Astrocyte of the cerebellum (primary cell): ENCODE measurements around the gene OVCH1.
"Not testable (repeated sequence)": the region's sequence is repeated elsewhere in the genome, so short reads cannot be mapped to it uniquely, and the experiment has no call there.

ENCODE experiments used
- DNase-seq: peaks from one replicate; pipeline ENCODE4 v3.0.0-alpha.2; 2011; ENCODE audit warnings: low read depth
- H3K4me3 ChIP-seq: 2 replicates; pipeline ENCODE4 v1.5.1; 2011; ENCODE audit warnings: mild to moderate bottlenecking, low read depth, low read length, moderate library complexity
- in situ Hi-C: cut with HindIII; loops from 2 replicates; pipeline ENCODE4 v1.10.0; 2017; ENCODE audit warnings: low sequenced_read_pairs
- TF ChIP-seq, protein P1 (sequence below): IDR thresholded peaks from 2 replicates; pipeline ENCODE4 v1.5.1; 2012; ENCODE audit warnings: low read length, low read depth, moderate library complexity, mild to moderate bottlenecking; ENCODE audit errors: missing control alignments

OVCH1 gene

DNA sequence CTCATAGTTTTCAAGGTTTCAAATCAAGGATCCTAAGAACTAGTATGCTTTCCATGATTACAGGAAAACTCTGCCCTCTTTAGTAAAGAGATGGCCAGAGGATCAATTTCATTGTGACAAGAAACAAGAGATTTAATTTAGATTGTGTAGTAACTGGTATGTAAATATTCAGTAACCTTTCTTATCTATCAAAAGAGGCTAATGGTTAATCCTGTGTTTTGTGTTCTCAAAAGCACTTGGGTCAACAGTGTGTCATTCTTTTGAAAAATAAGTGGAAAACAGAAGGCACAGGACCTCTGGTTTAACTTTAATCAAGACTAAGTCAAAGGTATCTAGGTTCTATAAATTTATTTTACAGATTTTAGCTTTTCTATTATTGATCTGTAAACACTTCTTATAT is 59.9 kb downstream of the OVCH1 start:
- in situ Hi-C loops = no loop called here
- TF ChIP-seq, protein P1, sequence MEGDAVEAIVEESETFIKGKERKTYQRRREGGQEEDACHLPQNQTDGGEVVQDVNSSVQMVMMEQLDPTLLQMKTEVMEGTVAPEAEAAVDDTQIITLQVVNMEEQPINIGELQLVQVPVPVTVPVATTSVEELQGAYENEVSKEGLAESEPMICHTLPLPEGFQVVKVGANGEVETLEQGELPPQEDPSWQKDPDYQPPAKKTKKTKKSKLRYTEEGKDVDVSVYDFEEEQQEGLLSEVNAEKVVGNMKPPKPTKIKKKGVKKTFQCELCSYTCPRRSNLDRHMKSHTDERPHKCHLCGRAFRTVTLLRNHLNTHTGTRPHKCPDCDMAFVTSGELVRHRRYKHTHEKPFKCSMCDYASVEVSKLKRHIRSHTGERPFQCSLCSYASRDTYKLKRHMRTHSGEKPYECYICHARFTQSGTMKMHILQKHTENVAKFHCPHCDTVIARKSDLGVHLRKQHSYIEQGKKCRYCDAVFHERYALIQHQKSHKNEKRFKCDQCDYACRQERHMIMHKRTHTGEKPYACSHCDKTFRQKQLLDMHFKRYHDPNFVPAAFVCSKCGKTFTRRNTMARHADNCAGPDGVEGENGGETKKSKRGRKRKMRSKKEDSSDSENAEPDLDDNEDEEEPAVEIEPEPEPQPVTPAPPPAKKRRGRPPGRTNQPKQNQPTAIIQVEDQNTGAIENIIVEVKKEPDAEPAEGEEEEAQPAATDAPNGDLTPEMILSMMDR = no peak

DNA sequence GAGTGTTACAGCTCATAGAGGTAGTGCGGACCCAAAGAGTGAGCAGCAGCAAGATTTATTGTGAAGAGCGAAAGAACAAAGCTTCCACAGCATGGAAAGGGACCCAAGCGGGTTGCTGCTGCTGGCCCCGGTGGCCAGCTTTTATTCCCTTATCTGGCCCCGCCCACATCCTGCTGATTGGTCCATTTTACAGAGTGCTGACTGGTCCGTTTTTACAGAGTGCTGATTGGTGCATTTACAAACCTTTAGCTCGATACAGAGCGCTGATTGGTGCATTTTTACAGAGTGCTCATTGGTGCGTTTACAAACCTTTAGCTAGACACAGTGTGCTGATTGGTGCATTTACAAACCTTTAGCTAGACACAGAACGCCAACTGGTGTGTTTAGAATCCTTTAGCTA is 60.7 kb downstream of the OVCH1 start:
- in situ Hi-C loops = not testable (repeated sequence)

More for the DNA sequence above, 59.9 kb downstream of the OVCH1 start:
- H3K4me3 ChIP-seq = no peak overlapping the region
- no peak for DNase-seq

GRCh38 chr12:29431513-29431912 is 66.0 kb downstream of the OVCH1 start:
- no peak for DNase-seq
- H3K4me3 ChIP-seq = no peak overlapping the region
- TF ChIP-seq, protein P1 = no peak
- in situ Hi-C loops = no loop called here

More for the DNA sequence above, 60.7 kb downstream of the OVCH1 start:
- DNase-seq, H3K4me3 ChIP-seq: not testable (repeated sequence)

DNA sequence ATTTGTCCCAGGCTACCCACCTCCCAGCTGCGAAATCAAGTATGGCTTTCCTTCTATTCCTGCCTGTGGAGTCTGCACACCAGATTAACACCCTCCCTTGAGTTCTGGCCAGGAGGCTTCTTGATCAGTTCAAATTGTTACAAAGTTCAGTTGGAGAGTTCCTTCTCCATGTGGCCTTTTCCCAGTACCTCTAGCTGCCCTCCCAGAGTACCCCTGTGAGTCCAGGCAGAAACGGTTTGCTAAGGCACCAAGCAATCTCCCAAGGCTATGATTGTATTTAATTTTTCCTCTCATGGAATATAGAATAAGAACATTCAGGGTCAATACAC is 66.8 kb downstream of the OVCH1 start:
- H3K4me3 ChIP-seq = no peak overlapping the region
- in situ Hi-C loops = no loop called here
- DNase-seq = no peak
- TF ChIP-seq, protein P1 = no peak

DNA sequence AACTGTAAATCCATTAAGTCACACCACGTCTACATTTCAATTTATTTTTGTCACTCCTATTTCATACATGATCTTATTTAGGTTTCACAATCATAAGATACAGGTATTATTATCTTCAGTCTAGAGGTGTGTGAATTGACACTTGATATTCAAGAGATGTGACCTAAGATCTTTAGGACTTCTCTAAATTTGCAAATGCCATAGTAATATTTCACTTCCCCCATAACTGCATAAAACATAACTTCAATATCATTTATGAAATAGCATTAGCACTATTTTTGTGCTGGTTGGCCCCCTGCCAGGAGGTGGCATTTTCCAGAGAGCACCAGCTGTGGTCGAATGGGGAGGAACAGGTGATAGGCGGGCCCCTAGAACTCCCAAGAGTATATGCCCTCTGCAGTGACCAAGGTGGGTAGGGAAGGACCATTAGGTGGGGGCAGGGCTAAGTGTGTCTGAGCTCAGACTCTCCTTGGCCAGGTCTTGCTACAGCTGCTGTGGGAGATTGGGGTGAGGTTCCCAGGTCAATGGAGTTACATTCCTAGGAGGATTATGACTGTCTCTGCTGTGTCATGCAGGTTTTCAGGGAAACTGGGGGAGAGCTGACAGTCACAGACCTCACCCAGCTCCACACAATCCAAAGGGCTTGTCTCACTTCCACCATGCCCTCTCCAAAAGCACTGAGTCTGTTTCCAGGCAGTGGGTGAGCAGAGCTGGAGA is 67.3 kb downstream of the OVCH1 start:
- in situ Hi-C loops = no loop called here
- no peak overlapping the region for H3K4me3 ChIP-seq
- TF ChIP-seq, protein P1 = no peak
- no peak for DNase-seq

DNA sequence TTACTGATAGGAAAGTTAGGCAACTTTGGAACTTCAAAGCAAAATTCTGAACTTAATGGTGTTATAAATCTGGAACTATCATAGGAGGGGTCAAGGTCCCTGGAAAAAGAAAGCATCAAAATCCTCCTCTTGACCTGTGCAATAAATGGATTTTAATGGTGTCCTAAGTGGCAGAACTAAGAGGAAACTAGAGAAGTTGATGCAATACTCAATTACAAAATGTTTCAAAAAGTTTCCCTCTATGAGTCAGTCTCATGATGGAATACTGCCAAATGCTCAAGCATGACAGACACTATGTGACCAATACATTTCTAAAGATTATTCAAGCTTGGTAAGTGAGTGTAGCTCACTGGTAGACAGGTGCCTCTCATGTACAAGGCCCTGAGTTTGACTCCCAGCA is 68.9 kb downstream of the OVCH1 start:
- peak; percentile 45 for DNase-seq
- TF ChIP-seq, protein P1 = no peak
- H3K4me3 ChIP-seq = no peak overlapping the region
- in situ Hi-C loops = no loop called here

- in situ Hi-C loops = no loop called here
- TF ChIP-seq, protein P1 = no peak
- no peak for DNase-seq
- H3K4me3 ChIP-seq = no peak overlapping the region
Observed at GRCh38 chr12:29427964-29428363, 69.5 kb downstream of the OVCH1 start.
